GM23338 (cell line): ENCODE results near the gene ZBTB20. TPM values are rescaled to one million over a fixed set of nuclear protein-coding genes. Genes with fewer than 3 reads are reported as not detected.

ENCODE experiments used
- ATAC-seq: fragments of 200-7000 bp; cut with Tn5 transposase; 3 replicates; pipeline ENCODE4 v1.9.1; 2020
- DNase-seq: peaks from one replicate; pipeline ENCODE4 v3.0.0-alpha.2; 2015; ENCODE audit warnings: low spot score
- H2AFZ ChIP-seq: fragments of 200-600 bp; sonication (generic); 2 replicates; pipeline ENCODE4 v1.8.0; 2016; ENCODE audit warnings: antibody characterized with exemption, mild to moderate bottlenecking, moderate library complexity
- H3F3A ChIP-seq: fragments of 200-600 bp; sonication (generic); replicated peaks from 2 replicates; pipeline ENCODE4 v1.8.0; 2017; ENCODE audit warnings: antibody characterized with exemption, mixed run types, low read depth
- H3K27ac ChIP-seq: fragments of 200-600 bp; sonication (generic); 2 replicates; pipeline ENCODE4 v1.6.1; 2016; ENCODE audit warnings: low read depth
- H3K27me3 ChIP-seq: fragments of 200-600 bp; sonication (generic); 2 replicates; pipeline ENCODE4 v1.8.0; 2016; ENCODE audit warnings: mild to moderate bottlenecking, mixed run types, moderate library complexity; ENCODE audit not compliant: insufficient read depth
- H3K36me3 ChIP-seq: fragments of 200-600 bp; sonication (generic); 2 replicates; pipeline ENCODE4 v1.8.0; 2016; ENCODE audit warnings: mild to moderate bottlenecking; ENCODE audit not compliant: insufficient read depth
- H3K4me1 ChIP-seq: fragments of 200-600 bp; sonication (generic); 2 replicates; pipeline ENCODE4 v1.8.0; 2016; ENCODE audit warnings: mild to moderate bottlenecking, moderate library complexity; ENCODE audit not compliant: insufficient read depth
- H3K4me2 ChIP-seq: fragments of 200-600 bp; sonication (generic); 2 replicates; pipeline ENCODE4 v1.7.1; 2017; ENCODE audit warnings: mixed run types
- H3K4me3 ChIP-seq: fragments of 200-600 bp; sonication (generic); 2 replicates; pipeline ENCODE4 v1.6.1; 2016; ENCODE audit warnings: mixed run types
- H3K79me2 ChIP-seq: fragments of 200-600 bp; sonication (generic); replicated peaks from 2 replicates; pipeline ENCODE4 v1.8.0; 2017; ENCODE audit warnings: mild to moderate bottlenecking; ENCODE audit not compliant: insufficient read depth
- H3K9me2 ChIP-seq: fragments of 200-600 bp; sonication (generic); 2 replicates; pipeline ENCODE4 v1.8.0; 2017; ENCODE audit not compliant: insufficient read depth
- H4K20me1 ChIP-seq: fragments of 200-600 bp; sonication (generic); replicated peaks from 2 replicates; pipeline ENCODE4 v1.8.0; 2017; ENCODE audit warnings: mild to moderate bottlenecking; ENCODE audit not compliant: insufficient read depth
- H3K27ac Mint-ChIP-seq: 2 replicates; pipeline ENCODE4 v1.8.0; 2020; ENCODE audit warnings: inconsistent platforms, mild to moderate bottlenecking, moderate library complexity, mixed read lengths
- H3K27me3 Mint-ChIP-seq: 3 replicates; pipeline ENCODE4 v1.8.0; 2022; ENCODE audit warnings: low read depth, mild to moderate bottlenecking, moderate library complexity, mixed read lengths, inconsistent platforms; ENCODE audit not compliant: insufficient read depth, poor library complexity
- H3K36me3 Mint-ChIP-seq: 3 replicates; pipeline ENCODE4 v1.8.0; 2021; ENCODE audit warnings: low read depth, mild to moderate bottlenecking, inconsistent platforms, moderate library complexity, mixed read lengths
- H3K4me1 Mint-ChIP-seq: 3 replicates; pipeline ENCODE4 v1.8.0; 2020; ENCODE audit warnings: mild to moderate bottlenecking, inconsistent platforms, mixed read lengths
- H3K4me3 Mint-ChIP-seq: 3 replicates; pipeline ENCODE4 v1.8.0; 2021; ENCODE audit warnings: moderate library complexity, mild to moderate bottlenecking, inconsistent platforms, mixed read lengths
- H3K9me3 Mint-ChIP-seq: 3 replicates; pipeline ENCODE4 v1.8.0; 2020; ENCODE audit warnings: moderate library complexity, mild to moderate bottlenecking, inconsistent platforms, mixed read lengths
- CREB1 ChIP-seq: fragments of 250-450 bp; sonication (Bioruptor Pico); IDR thresholded peaks from 2 replicates; pipeline ENCODE4 v1.5.0; 2020; ENCODE audit warnings: low read depth, mild to moderate bottlenecking, moderate library complexity
- CTCF ChIP-seq, 2 experiments: fragments of 200-600 bp in 1 of 2; sonication (generic) in 1 of 2; conservative IDR thresholded peaks; 2 replicates each; pipeline versions ENCODE4 v1.5.1 to v1.6.1; 2016 to 2017; ENCODE audit warnings: antibody characterized with exemption in 2 of 2, low read depth in 2 of 2, mild to moderate bottlenecking in 2 of 2, moderate library complexity in 1 of 2
- polyA plus RNA-seq: library from polyadenylated mRNA; unstranded; fragments of >200 nt; fragmentation: Nextera tagmentation; extraction: Ambion mirVana; gene quantifications from 2 replicates; pipeline ENCODE4 v1.2.1, GENCODE V29; 2016
- total RNA-seq: library from RNA; depleted of rRNA; stranded (reverse); fragments of >200 nt; shearing (Covaris generic); gene quantifications from 2 replicates; pipeline ENCODE4 v1.2.3, GENCODE V29; 2014
- TF ChIP-seq, protein P1 (sequence below): IDR thresholded peaks from 2 replicates; pipeline ENCODE4 v1.6.1; 2016; ENCODE audit warnings: antibody characterized with exemption
- TF ChIP-seq, protein P2 (sequence below): IDR thresholded peaks from one replicate; pipeline ENCODE4 v1.6.1; 2018; ENCODE audit warnings: antibody characterized with exemption; ENCODE audit not compliant: unreplicated experiment

The ZBTB20 gene
- total and polyA plus RNA-seq, 2 experiments from 2014 or later, result 2.0 to 3.3 TPM

DNA sequence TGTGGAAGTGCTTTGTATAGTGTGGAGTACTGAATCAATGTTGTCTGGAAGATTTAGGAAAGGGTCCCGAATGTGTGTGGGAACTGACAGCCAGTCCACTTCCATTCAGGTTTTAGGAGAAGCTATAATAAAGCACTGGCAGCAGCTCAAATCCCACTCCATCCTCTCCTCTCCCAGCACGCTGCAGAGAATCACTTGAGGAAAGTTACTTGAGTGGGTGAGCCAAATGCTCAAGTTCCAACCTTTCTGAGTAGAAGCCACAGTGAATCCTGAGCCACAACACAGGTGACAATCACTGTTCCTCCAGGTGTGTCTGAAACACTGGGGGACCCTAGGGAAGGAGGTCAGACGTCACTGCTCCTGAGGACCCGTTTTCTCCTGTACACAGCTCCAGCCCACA lies 746.7 kb downstream of the ZBTB20 start (continued):
- TF ChIP-seq, protein P1, sequence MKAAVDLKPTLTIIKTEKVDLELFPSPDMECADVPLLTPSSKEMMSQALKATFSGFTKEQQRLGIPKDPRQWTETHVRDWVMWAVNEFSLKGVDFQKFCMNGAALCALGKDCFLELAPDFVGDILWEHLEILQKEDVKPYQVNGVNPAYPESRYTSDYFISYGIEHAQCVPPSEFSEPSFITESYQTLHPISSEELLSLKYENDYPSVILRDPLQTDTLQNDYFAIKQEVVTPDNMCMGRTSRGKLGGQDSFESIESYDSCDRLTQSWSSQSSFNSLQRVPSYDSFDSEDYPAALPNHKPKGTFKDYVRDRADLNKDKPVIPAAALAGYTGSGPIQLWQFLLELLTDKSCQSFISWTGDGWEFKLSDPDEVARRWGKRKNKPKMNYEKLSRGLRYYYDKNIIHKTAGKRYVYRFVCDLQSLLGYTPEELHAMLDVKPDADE, result no peak
- no peak for TF ChIP-seq CTCF (conservative IDR thresholded peaks at IDR 0.05; ENCODE audit: low read depth in 2 of 2)

DNA sequence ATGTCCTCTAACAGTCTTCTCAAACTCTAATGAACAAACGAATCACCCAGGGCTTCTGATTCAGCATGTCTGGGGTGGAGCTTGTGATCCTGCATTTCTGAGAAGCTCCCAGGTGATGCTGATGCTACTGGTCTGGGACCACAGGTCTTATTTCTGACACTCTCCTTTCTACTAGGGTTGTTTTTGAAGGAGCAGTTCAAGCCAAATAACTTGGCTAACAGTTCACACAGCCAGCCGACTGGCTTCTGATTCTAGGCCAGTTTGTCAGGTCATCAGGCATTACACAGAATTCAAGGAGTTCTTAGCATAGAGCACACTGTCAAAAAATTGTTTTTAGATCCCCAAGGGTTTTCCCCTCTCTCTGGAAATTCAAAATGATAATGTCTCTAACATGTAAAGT lies 752.5 kb downstream of the ZBTB20 start:
- no peak for ATAC-seq
- TF ChIP-seq, protein P2, sequence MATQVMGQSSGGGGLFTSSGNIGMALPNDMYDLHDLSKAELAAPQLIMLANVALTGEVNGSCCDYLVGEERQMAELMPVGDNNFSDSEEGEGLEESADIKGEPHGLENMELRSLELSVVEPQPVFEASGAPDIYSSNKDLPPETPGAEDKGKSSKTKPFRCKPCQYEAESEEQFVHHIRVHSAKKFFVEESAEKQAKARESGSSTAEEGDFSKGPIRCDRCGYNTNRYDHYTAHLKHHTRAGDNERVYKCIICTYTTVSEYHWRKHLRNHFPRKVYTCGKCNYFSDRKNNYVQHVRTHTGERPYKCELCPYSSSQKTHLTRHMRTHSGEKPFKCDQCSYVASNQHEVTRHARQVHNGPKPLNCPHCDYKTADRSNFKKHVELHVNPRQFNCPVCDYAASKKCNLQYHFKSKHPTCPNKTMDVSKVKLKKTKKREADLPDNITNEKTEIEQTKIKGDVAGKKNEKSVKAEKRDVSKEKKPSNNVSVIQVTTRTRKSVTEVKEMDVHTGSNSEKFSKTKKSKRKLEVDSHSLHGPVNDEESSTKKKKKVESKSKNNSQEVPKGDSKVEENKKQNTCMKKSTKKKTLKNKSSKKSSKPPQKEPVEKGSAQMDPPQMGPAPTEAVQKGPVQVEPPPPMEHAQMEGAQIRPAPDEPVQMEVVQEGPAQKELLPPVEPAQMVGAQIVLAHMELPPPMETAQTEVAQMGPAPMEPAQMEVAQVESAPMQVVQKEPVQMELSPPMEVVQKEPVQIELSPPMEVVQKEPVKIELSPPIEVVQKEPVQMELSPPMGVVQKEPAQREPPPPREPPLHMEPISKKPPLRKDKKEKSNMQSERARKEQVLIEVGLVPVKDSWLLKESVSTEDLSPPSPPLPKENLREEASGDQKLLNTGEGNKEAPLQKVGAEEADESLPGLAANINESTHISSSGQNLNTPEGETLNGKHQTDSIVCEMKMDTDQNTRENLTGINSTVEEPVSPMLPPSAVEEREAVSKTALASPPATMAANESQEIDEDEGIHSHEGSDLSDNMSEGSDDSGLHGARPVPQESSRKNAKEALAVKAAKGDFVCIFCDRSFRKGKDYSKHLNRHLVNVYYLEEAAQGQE, result no peak
- no peak for TF ChIP-seq CREB1
- TF ChIP-seq, protein P1, result no peak
- no peaks in the 10 kb centered on the region for H3K79me2 ChIP-seq

More for the DNA sequence above, 752.5 kb downstream of the ZBTB20 start:
- Histone ChIP-seq H3K27me3 (no peaks in the 10 kb centered on the region), H3K9me2 (no peaks in the 10 kb centered on the region; the same call in 1 of the 2 replicates), H3K4me2 (no peak overlapping the region), H3K4me3 (no peak overlapping the region), H3K4me1 (no peaks in the 10 kb centered on the region), H3K36me3 (no peaks in the 10 kb centered on the region), H2AFZ (no peak overlapping the region), H3F3A (no peaks in the 10 kb centered on the region), H3K27ac (no peak overlapping the region), H4K20me1 (no peaks in the 10 kb centered on the region)
- no peak overlapping the region for H3K4me3 Mint-ChIP-seq
- no peaks in the 10 kb centered on the region for H3K36me3 Mint-ChIP-seq
- no peak for DNase-seq
- no peaks in the 10 kb centered on the region for H3K4me1 Mint-ChIP-seq
- no peaks in the 10 kb centered on the region for H3K27me3 Mint-ChIP-seq
- no peak overlapping the region for H3K27ac Mint-ChIP-seq
- H3K9me3 Mint-ChIP-seq, result no peaks in the 10 kb centered on the region
